ENCODE data around the gene KRTAP19-8.

The KRTAP19-8 gene, protein sequence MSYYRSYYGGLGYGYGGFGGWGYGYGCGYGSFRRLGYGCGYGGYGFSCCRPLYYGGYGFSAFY

DNA sequence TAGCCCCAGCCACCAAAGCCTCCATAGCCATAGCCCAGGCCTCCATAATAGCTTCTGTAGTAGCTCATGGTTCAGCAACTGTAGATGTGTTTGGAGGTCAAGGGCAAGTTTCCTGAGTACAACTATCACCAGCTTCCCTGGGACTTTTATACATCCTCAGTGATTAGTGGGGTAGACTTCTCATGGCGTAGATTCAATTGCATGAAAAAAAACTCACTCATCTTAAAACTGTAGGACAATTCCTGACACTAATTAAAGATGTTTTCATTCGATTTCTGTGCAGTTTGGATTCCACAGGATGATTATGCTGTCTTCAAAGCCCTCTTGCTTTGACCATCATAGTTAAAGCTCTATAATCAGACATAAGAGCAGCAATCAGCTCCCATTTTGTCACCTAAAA lies at the start of gene KRTAP19-8:
Gene KRTAP19-8 (minus strand): TSS at position 101 of the 400 bp plus-strand sequence. CDS start 33 bp downstream, at position 68.
- DNase-seq = no peak

DNA sequence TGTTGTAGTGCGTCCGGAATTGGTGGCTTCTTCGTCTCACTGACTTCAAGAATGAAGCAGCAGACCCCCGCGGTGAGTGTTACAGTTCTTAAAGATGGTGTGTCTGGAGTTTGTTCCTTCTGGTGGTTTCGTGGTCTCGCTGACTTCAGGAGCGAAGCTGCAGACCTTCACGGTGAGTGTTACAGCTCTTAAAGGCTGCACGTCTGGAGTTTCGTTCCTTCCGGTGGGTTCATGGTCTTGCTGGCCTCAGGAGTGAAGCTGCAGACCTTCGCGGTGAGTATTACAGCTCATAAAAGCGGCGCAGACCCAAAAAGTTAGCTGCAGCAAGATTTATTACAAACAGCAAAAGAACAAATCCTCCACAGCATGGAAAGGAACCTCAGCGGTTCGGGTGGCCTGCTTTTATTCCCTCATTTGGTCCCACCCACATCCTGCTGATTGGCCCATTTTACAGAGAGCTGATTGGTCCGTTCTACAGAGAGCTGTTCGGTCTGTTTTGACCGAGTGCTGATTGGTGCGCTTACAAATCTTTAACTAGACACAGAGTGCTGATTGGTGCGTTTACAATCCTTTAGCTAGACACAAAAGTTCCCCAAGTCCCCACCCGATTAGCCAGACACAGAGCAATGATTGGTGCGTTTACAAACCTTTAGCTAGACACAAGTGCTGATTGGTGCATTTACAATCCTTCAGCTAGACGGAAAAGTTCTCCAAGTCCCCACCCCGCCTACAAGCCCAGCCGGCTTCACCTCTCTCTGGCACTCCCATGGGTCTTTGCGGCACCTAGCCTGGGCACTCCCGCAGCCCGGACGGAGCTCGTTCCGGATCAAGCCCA lies 49.6 kb upstream of the KRTAP19-8 start:
- no peak for DNase-seq

DNA sequence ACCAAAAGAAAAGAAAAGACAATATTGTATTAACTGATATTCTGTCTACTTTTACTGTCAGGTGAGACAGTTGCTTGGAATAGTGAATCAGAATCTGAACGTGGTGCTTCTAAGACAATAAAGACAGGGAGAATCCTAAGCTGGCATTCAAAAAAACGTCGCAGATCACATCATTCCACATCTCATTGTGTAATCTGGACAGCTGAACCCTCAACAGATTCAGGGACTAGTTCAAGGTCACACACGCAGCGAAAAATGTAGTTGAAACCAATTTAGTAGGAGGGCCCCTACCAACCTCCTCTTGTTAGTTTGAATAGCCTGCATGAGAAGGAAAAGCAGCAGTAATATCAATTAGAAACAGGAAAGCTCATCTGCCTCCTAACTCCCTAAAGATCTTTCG lies 46.4 kb upstream of the KRTAP19-8 start:
- no peak for DNase-seq

DNA sequence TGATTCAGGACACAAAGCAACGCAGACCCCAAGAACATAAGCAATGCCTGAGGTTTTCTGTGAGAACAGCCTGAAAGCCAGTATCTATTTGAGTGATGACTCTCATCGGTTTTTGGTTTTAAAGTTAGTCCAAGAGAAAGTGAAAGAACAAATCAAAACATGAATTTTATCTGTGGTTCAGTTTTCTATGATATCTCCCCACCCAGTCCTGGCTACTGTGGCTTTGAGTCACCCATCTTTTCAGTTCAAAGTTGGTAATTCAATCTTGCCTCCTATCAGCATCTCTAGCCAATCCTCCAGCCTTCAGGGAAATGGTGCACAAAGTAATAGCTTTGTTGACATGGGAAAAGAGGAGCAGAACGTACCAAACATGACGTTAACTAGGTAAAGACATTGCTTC lies 40.5 kb upstream of the KRTAP19-8 start:
- DNase-seq = no peak

DNA sequence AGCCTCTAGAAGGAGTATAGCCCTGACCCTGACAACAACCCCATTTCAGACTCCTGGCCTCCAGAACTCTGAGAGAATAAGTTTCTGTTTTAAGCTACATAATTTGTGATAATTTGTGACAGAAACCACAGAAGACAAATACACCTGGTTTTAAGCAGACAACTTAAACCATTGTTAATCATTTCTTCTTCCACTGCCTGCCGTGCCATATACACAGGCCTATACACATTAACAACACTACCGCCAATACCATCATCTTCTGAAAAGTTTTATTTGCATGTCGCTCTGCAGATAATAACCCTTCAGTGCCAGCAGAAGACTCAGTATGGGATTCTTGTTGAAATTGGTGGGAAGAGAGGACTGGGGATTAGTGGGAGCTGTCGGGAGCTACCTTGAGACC lies 39.9 kb upstream of the KRTAP19-8 start:
- no peak for DNase-seq

DNA sequence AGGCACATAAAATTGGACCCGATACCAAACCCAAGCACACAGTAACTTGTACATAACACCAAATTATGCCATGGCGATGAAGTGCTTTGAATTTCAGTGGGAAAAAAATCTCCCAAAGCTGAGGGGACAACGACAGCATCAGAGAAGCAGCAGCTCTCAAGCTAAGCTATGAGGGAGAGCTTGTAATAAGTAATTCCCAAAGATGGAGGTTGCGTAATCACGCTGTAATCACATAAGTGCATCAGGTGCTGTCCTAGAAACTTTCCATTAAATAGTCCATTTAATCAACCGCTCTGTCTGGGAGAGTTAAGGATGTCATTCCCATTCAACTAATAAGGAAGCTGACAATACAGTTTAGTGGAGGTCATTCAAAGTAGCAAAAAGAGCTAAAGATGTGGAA lies 37.6 kb upstream of the KRTAP19-8 start:
- no peak for DNase-seq

DNA sequence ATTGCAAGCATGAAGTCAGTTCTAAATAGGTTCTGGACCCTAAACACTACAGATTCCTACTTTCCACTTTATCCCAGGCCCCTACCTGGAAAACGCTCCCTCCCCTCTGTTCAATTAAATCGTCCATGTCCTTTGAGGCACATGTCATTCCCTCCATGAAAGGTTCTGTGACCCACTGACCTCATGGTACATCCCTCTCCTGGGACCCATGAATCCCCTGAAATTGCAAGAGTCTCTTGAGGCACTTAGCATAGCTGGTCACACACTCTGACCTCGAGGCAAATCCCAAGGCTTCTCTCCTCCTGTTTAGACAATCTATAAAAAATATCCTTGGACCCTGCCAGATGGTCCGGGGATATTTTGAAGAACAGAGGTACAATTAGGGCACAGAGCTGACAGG lies 34.3 kb upstream of the KRTAP19-8 start:
- DNase-seq = no peak

DNA sequence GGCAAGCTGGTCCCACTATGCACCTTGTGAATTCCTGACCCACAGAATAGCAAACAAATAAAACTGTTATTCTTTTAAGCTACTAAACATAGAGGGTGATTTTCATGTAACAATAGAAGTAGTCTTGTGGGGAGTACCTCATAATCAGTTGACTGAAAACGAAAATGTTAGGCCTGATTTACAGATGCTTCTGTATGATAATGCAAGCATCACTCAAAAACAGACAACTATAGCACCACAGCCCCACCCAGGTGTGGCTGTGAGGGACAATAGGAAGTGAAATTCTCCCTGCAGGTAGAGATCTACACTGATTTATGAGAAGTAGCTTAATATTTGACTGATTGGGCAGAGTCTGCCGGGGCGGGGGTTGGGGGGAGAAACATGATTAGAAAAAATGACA lies 26.5 kb upstream of the KRTAP19-8 start:
- no peak for DNase-seq

DNA sequence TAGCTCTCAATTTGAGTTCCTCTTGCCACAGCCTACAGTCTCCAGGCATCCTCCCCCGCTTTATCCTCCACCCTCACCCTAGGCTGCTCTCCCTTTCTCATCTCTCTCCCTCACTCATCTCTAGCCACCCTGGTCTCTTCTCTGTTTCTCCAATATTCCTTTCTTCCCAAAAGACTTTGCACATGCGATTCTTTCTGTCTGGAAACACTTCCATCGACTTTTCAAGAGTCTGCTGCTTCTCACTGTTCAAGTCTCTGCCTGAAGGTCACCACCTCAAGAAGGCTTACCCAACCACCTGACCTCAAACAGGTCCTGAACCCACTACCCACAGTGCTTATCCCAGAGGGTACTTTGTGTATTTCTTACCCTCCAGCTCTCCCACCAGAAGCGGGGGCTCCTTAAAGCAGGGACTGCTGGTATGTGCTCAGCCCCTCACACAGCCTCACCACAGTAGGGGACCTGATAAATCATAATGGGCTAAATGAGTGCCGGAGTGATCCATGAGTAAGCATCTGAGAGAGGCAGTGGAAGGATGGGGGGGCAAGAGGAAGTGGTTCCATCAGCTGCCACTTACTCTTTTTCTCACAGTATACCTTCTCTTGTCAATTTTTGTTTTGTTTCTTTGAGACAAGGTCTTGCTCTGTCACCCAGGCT lies 14.3 kb upstream of the KRTAP19-8 start:
- DNase-seq = no peak

DNA sequence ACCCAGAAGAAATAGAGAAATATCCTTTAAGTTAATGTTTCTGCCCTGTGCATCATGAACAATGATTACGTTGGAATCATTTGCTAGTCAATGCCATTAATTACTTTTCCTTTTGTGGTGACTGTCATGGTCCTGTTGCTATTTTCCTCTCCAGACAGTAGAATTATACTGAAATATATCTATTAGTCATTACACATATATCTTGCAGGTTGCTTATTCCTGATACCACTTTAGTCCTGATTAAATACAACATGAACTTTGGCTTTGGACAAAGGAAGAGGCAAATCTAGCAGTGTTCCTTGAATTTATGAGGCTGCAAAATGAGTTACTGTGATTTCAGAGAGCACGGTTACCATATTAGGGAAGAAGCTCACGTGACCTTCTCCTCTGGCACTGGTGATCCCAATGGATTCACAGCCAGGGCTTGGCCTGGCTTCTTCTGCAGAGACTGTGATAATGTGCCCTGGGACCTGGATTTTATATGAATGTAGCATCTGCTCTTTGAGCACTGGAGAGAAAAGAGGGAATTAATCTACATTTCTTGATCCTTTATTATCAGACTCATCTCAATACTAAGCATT lies 12.4 kb upstream of the KRTAP19-8 start:
- DNase-seq = no peak

DNA sequence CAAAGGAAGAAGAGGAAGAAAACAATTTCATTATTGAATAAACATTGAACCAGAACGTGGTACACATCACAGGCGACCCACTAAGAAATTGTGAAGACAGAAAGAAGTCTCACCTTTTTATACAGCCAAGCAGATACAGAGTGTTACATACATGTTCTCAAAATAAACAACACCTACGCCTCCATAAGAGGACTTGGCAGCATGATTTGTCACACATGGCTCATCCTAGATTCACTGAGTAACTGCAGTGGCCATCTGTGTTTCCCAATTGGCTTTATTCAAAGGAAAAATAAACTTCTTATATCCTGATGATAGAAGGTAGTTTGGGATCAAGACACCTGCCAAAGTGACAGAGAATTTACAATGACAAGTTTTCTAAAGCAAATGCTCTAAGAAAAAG lies 7.6 kb upstream of the KRTAP19-8 start:
- DNase-seq = no peak

DNA sequence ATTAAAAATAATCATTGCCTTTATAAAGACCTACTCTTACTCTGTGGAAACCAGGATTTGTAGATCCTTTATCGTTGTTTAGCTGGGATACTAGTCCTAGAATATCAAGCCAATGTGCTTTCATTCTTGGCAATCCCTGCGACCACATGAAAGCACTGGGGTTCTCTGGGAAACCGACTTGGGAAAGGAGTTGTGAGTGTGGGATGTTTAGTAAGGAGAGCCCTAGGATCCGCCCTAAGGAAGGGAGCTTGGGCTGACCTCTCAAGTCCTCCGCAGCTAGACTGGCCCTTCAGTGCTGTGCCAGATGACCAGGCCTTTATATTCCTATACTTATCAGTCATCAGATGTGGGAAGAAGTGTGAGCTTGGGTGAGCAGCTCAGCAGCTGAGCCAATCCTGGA lies 5.2 kb upstream of the KRTAP19-8 start:
- no peak for DNase-seq

DNA sequence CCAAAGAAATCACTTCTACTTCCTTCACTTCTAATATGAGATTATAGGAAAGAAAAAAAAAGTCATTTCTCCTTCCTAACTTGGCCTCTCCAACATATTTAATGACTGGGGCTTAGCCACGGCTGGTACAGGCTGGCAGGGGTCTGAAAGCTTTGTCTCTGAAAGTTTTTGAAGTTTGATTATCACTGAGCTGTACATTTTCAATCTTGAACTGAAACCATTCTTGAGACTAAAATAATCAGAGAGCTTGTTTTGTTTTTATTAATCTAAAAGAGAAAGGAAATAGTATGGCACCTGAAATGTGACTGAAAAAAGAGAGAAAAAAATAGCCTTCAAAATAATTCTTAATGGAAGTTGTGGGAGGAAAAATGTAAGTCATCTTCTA lies 3.8 kb upstream of the KRTAP19-8 start:
- no peak for DNase-seq

DNA sequence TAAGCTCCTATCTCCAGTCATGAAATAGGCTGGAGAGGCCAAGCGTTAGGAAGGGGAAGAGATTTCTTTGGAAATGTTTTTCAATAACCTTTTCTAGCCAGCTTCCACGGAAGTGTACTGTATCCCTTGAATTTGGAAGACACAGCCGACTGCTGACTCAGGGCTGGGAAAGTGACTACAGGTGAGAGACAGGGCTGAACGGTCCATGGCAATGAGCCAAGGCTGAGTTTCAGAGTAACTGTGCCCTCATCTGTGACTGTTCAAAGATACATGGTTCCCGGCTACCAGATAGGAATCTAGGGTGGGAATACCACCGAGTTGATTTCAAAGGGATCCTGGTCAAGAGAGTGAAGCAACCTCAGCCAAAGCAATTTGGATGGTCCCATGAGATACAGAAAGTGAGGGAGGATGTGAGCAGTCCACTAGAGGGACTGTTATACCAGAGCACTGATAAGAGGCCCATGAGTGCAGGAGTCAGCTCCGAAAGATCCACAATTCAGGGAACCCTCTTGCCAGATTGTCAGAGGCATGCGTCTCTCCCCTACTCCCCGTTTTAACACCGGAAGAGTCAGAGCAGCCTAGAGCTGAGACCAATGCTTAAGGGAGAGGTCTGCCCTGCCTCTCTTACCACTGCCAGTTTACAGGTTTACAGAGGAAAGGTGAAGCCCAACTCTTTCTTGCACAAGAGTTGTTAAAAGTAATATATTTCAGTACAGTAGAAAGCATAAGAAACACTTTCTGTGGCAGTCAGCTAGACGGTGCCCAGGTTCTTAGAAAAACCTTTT lies 3.2 kb upstream of the KRTAP19-8 start:
- DNase-seq = no peak

DNA sequence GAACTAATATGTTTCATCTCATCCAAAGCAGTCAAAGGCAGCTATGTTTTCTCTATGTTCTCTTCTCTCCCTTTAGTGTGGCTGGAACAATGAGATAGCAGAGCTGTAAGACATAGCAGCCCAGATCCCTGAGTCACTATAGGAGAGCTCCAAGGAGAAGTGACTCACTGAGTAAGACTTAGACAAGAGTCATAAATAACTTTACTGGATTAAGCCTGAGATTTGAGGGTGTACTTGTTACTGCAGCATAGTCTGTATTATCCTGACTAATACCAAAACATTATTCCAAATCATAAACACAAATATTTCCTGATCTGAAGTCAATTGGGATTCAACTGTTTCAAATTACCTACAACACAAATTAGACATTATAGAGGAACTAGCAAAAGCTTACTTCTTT lies 3.9 kb downstream of the KRTAP19-8 start:
- no peak for DNase-seq

DNA sequence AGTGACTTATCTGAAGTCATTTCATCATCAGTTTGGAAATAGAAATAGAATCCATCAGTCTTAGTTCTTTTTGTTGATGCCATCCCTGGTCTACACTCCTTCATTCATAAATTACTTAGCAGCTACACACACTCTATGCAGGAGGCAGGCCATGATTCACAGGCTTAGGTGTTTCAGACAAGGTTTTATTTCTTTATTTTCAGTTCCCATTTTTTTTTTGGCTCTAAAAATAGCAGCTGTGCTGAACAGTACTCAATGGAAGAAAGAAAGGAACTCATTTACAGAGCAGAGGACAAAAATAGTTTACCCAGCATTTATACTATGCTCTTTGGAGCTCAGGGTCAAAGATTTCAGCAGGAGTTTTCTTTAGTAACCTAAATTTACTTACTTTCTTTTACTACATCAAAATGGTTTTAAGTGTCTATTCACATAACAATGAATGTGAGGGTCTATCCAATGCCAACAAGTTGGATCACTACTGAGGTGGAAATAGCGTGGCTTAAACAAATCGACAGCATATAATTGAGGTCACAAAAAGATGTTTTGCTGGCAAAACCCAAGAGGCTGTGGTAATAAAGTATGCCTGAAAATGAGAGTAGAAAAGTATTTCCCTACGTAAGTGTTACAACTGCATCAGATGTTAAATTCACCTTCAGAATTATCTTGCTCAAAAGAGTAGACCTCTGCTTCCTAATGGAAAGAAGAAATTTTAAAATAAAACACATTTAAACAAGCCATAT lies 7.7 kb downstream of the KRTAP19-8 start:
- no peak for DNase-seq

DNA sequence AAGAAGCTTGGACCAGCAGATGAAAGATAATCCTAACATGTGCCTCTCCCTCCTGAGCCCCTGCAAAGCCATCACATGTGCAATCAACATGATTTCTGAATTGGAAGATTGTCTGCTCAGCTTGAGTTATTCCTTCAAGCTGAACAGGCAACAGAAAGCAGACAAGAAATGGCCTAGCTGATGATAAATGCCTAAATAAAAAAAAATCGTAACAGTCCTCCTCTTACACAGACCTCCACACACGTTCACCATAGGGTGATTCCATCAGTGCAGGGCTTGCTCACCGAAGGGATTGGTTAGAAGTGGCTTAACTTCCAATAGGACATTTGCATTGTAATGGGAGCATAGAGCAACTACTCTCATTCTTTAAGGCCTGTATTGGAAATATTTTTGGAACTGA lies 14.6 kb downstream of the KRTAP19-8 start:
- no peak for DNase-seq

DNA sequence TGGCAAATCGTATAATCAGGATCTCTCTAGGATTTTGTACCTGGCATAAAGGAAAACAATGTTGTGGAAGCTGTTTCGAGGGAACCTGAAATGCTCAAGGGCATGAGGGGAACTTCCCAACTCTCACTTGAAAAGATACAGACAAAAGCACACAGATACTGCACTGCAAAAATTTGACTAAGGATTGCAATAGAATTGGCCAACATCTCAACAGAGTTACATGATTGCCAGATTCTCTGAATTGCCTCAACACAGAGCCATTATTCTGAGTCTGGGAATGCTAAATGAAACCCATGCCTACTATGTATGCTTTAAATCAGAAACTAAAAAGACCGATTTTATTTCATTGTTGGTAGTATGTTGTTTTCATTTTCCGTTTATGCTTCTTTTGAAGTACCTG lies 16.0 kb downstream of the KRTAP19-8 start:
- no peak for DNase-seq

DNA sequence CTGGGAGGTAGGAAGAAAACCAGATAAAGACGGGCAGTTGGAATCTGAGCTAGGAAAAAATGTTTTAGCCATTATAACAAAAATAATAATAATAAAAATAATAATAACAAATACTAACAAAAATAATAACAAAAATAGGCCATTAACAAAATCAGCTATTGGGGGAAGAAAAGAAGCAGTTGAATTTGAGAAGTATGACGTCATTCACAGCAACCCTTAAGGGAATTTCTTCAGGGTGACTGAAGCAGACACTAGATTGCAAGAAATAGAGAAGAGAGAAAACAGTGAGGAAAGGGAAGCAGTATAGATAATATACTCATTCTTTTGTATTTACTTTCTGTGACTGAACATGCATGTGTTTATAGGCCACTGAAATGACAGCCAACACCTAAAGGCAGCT lies 20.0 kb downstream of the KRTAP19-8 start:
- DNase-seq = no peak

DNA sequence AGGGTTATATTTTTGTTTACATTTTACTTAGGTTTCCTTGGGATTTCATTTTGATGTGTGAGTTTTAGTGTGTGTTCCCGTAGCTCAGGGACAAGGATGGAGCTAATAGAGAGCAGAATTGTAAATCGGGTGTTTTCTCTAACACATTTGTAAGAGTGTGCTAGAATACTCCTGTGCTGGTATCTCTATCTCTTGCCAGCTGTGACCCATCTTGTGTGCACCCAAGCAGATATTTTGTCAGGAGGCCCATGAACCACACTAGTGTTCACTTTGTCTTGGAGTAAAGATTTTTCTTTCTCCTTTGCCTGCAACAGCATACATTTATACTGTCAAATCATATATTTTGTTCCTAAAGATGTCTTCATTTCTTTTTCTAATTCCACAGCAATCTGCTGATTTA lies 23.4 kb downstream of the KRTAP19-8 start:
- DNase-seq = no peak

DNA sequence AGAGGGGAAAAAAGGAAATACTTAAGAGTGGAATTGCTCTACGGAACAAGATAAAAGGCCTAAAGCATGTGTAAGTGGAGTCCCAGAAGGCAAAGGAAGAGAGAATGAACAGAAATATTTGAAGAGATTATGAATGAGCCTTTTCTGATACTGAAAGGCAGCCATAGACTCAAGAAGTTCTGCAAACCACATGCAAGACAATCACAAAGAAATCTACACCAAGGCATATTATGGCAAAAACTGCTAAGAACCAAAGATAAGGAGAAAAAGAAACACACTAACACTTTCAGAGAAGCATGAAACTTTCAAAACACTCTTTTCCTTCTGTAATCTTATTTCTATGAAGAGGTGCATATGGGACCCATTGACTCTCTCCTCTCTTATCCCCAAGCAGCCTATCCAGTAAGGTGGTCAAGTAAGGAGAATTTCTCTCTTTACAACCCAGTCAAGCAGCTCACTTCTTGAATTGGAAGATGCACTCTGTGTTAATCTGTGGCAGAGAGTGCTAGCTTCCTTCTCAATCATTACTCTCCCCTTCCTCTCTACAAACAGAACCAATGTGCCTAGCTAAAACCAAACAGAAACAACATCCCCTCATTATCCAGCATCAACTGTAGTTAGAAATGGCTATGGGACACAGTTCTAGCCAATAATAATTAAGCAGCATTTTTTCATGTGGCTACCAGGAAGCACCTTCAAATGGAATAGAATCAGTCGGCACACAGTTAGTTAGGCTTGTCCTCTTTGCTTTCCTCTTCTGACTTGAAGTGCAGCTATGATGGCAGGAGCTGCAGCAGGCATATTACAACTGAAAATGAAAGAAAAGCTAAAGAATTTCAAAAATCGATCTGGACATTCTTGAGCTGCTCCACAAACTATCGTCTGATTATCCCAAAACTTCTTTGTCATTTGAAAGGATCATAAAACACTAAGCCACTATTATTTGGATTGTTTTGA lies 25.9 kb downstream of the KRTAP19-8 start:
- DNase-seq = no peak
